ENCODE measurements around the gene FKBP4.

DNA sequence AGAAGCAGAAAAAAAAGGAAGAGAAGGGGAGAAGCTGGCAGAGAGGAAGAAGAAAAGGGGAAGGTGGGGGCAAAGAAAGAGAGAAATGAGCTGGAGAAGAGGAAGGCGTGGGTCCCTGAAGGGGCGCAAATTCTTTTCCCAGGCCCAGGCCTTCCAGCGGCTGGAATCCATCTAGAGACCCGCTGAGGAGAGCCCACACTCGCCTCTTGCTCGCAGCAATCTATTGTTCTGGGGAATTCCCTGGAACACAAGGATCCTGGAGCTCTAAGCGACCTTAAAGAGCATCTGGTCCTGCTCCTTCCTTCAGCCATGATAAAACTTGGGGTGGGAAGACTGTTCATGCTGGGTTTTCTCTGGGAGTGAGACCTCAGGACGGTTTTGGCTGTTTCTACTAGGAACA lies 41.2 kb upstream of the FKBP4 start:
- no peak for TF ChIP-seq CTCF (IDR thresholded peaks at IDR 0.05)
- TF ChIP-seq EZH2 (IDR thresholded peaks at IDR 0.05; ENCODE audit: borderline replicate concordance, insufficient read depth, low read depth, low read length, poor library complexity, severe bottlenecking): no peak

All from B cell (primary cell).